C4-2B (cell line): ENCODE data around the gene C19orf73.

Experiments
- CTCF ChIP-seq: fragments of 450-650 bp; conservative IDR thresholded peaks from 2 replicates; pipeline ENCODE4 v1.5.1; 2017; ENCODE audit warnings: mild to moderate bottlenecking
- ZFX ChIP-seq: fragments of 450-650 bp; IDR thresholded peaks from 2 replicates; pipeline ENCODE4 v1.6.1; 2017

- TF ChIP-seq CTCF = no peak
- TF ChIP-seq ZFX = no peak
Measured at GRCh38 chr19:49098795-49099194, 20.1 kb downstream of the C19orf73 start.
